SKM-1 (cell line): Measurements from ENCODE around the gene MPO.
A peak's percentile ranks its signal among the peaks of the same experiment; 100 is the strongest.

Experiments
- DNase-seq: peaks from one replicate; lab custom pipeline; 2025; ENCODE audit not compliant: unreplicated experiment; lab: John Stamatoyannopoulos, UW

Gene MPO

DNA sequence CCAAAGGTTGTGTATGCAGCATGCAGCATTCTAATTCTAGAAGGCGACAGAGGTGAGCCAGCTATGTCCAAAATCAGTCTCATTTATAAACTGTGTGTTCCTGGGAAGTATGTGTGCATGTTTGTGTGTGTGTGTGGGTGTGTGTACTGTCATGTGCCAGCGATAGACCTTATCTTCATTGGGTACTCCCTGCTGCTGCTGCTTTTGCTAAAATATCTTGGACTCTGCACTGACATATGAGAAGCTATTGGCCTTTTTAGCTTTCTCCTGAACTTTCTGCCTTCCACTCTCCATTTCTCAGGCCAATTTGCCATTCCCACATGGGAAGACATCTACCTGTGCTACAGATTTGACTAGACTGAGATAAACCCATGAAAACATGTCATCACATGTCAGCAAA lies 44.3 kb downstream of the MPO start:
- DNase-seq, result no peak

DNA sequence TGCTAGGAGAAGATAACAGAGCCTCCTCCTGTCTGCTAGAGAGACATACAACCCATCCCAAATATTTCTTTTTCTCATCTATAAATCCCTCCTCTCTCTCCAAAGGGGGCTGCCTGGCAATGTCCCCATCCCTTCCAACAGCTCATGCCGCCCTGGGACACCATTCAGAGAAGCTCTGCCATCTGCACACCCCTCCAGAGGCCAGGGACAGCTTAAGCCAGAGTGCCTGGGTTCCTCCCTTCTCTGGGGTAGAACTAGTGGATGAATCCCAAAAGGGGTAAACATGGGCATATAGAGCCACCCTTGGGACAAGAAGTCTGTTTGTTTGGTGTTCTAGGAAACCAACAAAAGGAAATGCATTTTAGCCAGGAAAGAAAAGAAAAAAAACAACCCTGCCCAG lies 44.9 kb downstream of the MPO start:
- DNase-seq, result no peak

DNA sequence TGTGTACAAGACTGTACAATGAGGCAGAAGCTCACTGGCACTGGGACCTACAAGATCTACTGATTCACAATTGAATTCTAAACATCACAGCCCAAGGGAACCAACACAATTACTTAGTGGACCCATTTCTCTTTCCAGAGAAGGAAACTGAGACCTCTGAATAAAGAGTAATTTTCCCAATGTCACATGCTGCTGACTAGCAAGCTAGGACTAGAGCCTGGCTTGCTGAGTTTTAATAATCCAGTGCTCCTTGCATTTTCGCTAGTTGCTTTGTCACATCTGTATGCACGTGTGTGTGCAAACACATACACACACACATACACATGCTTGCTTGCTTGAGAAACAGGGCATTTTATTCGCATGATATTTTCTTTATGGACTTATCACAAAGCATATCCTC lies 46.2 kb downstream of the MPO start:
- DNase-seq, result no peak

DNA sequence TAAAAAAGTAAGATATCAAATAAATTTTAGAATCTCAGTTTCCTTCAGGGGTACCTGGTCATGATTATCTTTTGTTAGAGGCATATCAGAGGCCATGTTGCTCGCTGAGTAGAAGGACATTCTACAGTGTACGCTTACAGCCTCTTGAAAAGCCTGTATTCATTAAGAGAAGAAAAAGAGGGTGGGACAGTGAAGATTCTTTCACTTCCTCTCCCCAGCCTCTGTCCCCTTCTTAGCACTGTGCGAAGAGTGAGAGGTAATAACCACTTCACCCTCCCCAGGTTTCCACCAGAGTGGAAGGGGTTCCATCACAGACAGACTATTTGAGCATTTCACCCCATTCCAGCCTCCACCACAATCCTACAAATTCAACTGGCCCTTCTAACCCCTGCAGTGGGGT lies 47.2 kb downstream of the MPO start:
- DNase-seq, result no peak

DNA sequence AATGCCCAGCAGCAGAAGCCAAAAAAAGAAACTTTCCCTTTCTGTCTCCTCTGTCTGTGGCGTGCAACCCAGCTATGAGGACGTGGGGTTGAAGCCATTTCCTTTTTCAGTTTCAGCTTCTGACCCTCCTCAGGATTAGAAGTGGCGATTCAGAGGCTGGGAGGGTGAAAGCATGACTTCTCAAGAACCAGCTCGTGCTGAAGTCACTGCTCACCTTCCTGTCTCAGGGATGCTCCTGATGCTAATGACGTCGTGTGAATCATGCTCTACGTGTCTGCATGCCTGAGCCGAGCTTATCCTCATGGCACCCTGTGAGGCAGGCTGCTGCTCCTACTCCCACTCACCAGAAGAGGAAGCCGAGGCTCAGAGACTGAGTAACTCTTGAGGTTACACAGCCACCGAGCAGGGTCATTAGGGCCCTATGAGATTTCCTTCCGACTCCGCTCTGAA lies 48.0 kb downstream of the MPO start:
- peak; percentile 95 for DNase-seq

DNA sequence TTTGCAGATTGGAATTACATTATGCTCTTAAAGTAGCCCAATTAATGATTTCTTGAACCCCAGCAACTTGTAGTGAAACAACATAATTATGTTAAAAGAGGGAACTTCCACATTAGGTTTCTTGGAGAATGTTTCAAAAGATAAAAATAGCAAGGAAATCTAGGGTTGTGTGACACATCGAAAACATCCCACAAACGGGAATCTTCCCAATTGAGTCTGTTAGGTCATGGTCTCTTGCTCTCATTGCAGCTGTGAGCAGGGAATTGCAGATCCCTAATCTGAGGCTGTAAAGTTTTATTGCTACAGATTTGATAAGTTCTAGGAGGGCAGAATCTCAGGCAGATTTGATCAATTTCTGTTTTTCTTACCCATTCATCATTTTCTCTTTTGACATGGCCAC lies 49.1 kb downstream of the MPO start:
- DNase-seq, result no peak

DNA sequence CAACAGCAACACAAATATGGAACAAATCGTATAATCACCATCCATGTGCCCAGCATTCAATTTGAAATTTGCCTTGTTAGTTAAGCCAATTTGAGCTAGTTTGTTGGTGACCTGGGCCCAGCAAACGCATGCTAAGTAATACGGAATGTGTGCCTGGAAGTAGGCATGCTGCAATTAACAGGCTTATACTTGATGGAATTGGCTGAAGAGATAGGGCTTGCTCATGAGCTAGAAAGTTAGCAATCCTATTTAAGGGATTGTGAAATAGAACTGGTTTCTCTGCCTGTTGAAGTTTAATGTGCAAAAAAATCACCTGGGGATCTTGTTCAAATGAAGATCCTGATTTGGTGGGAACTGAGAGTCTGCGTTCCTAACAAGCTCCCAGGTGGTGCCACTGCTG lies 50.9 kb downstream of the MPO start:
- DNase-seq, result no peak

DNA sequence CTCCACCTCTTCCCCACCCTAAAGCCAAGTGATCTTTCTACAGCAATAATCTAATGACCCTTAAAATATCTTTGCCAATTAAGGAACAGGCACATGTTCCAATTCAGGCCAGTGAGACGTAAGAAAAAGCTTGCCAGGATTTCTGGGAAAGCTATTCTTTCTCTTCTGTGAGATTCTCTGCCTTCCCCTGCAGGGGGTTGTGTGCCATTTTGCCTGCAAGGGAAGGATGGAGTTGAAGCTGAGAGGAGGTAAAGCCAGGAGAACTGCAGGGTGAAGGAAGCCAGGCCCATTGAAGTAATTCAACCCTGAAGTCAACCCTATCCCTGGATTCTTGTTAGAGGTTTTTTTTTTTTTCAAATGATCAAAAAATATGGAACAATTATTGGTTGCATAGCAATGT lies 51.4 kb downstream of the MPO start:
- no peak for DNase-seq

DNA sequence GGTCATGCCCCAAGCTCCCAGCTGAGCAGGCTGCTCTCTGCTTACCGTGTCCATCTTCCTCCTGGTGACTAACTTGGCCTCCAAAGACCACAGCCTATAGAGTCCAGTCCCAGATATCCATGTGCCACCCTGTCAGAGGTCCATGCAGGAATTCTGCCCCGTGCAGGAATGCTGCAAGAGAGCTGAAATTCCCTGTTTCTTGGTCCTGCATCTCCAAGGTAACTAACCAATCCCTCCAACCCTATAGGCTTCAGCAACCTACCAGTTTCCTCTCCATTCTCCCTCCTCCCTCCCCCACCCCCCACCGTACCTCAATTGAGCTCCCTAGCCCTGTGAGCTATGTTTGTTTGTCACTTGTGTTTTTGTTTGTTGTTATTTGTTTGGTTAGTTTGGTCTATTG lies 52.1 kb downstream of the MPO start:
- no peak for DNase-seq

DNA sequence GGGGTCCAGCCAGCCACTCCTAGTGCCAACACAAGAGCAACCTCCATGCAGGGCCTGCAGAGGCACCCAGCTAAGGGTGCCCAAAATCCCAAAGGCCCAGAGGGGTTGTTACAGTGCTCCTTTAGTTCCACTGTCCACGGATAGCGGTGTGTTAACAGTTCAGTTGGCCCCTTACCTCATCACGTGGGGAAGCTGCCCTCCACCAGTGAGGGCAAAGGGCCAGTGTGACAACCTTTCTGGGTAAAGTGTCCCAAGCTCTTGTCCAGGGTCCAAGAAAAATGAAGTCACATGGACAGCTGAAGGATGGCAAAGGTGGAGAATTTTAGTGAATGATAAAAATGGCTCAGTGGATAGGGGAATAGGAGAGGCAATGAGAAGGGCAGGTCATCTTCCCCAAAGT lies 53.0 kb downstream of the MPO start:
- DNase-seq, result no peak

DNA sequence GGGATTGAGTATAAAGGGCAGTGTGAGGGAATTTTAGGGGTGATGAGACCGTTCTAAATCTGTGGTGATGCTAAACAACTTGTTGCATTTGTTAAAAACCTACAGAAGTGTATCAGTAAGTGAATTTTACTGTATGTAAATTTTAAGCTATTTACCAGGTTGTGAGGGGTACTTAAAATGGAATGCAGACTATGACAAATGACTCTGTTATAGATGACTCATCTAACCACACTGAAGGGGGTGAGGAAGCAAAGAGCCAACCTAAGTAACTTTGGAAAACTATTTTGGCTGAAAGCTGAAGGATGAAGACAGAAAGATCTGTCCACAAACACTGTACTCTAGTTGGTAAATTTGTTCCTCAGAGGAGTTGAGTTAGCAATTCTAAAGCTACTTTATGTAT lies 56.4 kb downstream of the MPO start:
- no peak for DNase-seq
